H1 (cell line): ENCODE data around the gene ATE1.

Source experiments
- BRCA1 ChIP-seq: IDR thresholded peaks from 2 replicates; pipeline ENCODE4 v1.6.1; 2012; ENCODE audit warnings: low read depth, low read length, improper control_type of control experiment
- CEBPB ChIP-seq: IDR thresholded peaks from 2 replicates; pipeline ENCODE4 v1.6.1; 2012; ENCODE audit warnings: low read depth, low read length
- CHD1 ChIP-seq: IDR thresholded peaks from 2 replicates; pipeline ENCODE4 v1.6.1; 2012; ENCODE audit warnings: low read depth, low read length, improper control_type of control experiment
- EGR1 ChIP-seq: IDR thresholded peaks from 2 replicates; pipeline ENCODE4 v1.6.1; 2011; ENCODE audit warnings: low read depth, low read length, borderline replicate concordance
- EZH2 ChIP-seq: fragments of 200-600 bp; sonication (generic); IDR thresholded peaks from 2 replicates; pipeline ENCODE4 v1.7.1; 2012; ENCODE audit warnings: low read depth, mild to moderate bottlenecking, moderate library complexity, low read length, inconsistent platforms; ENCODE audit not compliant: severe bottlenecking
- GABPA ChIP-seq: IDR thresholded peaks from 2 replicates; pipeline ENCODE4 v1.6.1; 2011; ENCODE audit warnings: mild to moderate bottlenecking, low read length, moderate library complexity, borderline replicate concordance; ENCODE audit not compliant: insufficient read depth
- TF ChIP-seq, protein P1 (sequence below), 3 experiments: IDR thresholded peaks; 1 replicate in 2 of 3; 2 replicates in 1 of 3; pipeline versions ENCODE4 v1.5.1 to v1.6.1; 2011; ENCODE audit warnings: low read length in 3 of 3, mild to moderate bottlenecking in 3 of 3, inconsistent platforms in 2 of 3, low read depth in 1 of 3, moderate library complexity in 1 of 3; ENCODE audit not compliant: insufficient read depth in 1 of 3; ENCODE audit errors: control extremely low read depth in 1 of 3
- TF ChIP-seq, protein P2 (sequence below): IDR thresholded peaks from 2 replicates; pipeline ENCODE4 v1.6.1; 2011; ENCODE audit warnings: low read length, improper control_type of control experiment

DNA sequence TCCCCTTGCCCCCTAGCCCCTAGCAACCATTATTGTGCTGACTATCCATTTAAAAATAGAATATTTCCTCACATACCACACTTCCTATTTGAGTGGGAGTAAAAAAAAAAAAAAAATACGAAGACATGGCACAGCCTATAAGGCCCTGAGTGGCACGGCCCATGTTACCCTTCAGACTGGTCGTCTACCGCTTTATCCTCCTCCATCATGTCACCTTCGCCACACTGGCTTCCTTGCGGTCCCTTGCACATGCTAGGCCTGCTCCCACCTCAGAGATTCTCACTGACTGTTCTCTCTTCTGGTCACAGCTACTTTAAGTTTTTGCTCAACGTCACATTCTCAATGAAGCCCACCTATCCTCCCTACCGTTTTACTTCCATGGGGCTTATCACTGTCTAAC is 130.3 kb downstream of the ATE1 start:
- TF ChIP-seq BRCA1 (no peak), GABPA (no peak), EGR1 (no peak), EZH2 (no peak), CHD1 (no peak), CEBPB (no peak)
- TF ChIP-seq, protein P1, sequence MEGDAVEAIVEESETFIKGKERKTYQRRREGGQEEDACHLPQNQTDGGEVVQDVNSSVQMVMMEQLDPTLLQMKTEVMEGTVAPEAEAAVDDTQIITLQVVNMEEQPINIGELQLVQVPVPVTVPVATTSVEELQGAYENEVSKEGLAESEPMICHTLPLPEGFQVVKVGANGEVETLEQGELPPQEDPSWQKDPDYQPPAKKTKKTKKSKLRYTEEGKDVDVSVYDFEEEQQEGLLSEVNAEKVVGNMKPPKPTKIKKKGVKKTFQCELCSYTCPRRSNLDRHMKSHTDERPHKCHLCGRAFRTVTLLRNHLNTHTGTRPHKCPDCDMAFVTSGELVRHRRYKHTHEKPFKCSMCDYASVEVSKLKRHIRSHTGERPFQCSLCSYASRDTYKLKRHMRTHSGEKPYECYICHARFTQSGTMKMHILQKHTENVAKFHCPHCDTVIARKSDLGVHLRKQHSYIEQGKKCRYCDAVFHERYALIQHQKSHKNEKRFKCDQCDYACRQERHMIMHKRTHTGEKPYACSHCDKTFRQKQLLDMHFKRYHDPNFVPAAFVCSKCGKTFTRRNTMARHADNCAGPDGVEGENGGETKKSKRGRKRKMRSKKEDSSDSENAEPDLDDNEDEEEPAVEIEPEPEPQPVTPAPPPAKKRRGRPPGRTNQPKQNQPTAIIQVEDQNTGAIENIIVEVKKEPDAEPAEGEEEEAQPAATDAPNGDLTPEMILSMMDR (IDR thresholded peaks at IDR 0.05; ENCODE audit: control extremely low read depth in 1 of 3, insufficient read depth in 1 of 3, low read depth in 1 of 3, low read length in 3 of 3) = no peak
- TF ChIP-seq, protein P2, sequence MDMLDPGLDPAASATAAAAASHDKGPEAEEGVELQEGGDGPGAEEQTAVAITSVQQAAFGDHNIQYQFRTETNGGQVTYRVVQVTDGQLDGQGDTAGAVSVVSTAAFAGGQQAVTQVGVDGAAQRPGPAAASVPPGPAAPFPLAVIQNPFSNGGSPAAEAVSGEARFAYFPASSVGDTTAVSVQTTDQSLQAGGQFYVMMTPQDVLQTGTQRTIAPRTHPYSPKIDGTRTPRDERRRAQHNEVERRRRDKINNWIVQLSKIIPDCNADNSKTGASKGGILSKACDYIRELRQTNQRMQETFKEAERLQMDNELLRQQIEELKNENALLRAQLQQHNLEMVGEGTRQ = no peak
